Keratinocyte (primary cell): ENCODE data around the gene BOC. TPM values are rescaled to one million over a fixed set of nuclear protein-coding genes. Genes with fewer than 3 reads are reported as not detected.

ENCODE experiments used
- DNase-seq: peaks from one replicate; pipeline ENCODE4 v3.0.0-alpha.2; 2011; ENCODE audit warnings: low read depth, missing footprints, low spot score
- FAIRE-seq: peaks from 2 replicates; lab custom pipeline; 2011; peaks lifted over from hg19 to GRCh38; lab: Jason Lieb, UNC
- H2AFZ ChIP-seq: 2 replicates; pipeline ENCODE4 v1.6.0; 2012; ENCODE audit warnings: low read length, control low read depth, inconsistent platforms; ENCODE audit not compliant: control insufficient read depth
- H3K27ac ChIP-seq: 2 replicates; pipeline ENCODE4 v1.5.1; 2011; ENCODE audit warnings: low read length; ENCODE audit not compliant: control insufficient read depth, insufficient read depth
- H3K27me3 ChIP-seq: 3 replicates; pipeline ENCODE4 v1.6.0; 2011; ENCODE audit warnings: low read length; ENCODE audit not compliant: control insufficient read depth, insufficient read depth; ENCODE audit errors: extremely low read depth
- H3K36me3 ChIP-seq, 2 experiments: 2 replicates in 1 of 2; 3 replicates in 1 of 2; pipeline ENCODE4 v1.5.1; 2011; ENCODE audit warnings: low read length in 2 of 2, mild to moderate bottlenecking in 1 of 2; ENCODE audit not compliant: control insufficient read depth in 2 of 2, insufficient read depth in 2 of 2; ENCODE audit errors: extremely low read depth in 1 of 2
- H3K4me1 ChIP-seq: 3 replicates; pipeline ENCODE4 v1.5.1; 2011; ENCODE audit warnings: low read length; ENCODE audit not compliant: control insufficient read depth, insufficient read depth; ENCODE audit errors: extremely low read depth
- H3K4me2 ChIP-seq: 3 replicates; pipeline ENCODE4 v1.6.0; 2011; ENCODE audit warnings: low read depth, low read length; ENCODE audit not compliant: control insufficient read depth, insufficient read depth; ENCODE audit errors: extremely low read depth
- H3K4me3 ChIP-seq, 3 experiments: fragments of 200-600 bp in 1 of 3; sonication (generic) in 1 of 3; 2 replicates in 2 of 3; 3 replicates in 1 of 3; pipeline ENCODE4 v1.5.1; 2011 to 2016; ENCODE audit warnings: low read length in 3 of 3, mild to moderate bottlenecking in 3 of 3, control low read depth in 2 of 3, inconsistent platforms in 1 of 3, low read depth in 1 of 3, mixed read lengths in 1 of 3, mixed run types in 1 of 3, moderate library complexity in 1 of 3; ENCODE audit not compliant: control insufficient read depth in 2 of 3, insufficient read depth in 2 of 3; ENCODE audit errors: extremely low read depth in 1 of 3
- H3K79me2 ChIP-seq: 2 replicates; pipeline ENCODE4 v1.6.0; 2012; ENCODE audit warnings: low read length; ENCODE audit not compliant: control insufficient read depth, insufficient read depth
- H3K9ac ChIP-seq: 3 replicates; pipeline ENCODE4 v1.6.0; 2011; ENCODE audit warnings: low read length; ENCODE audit not compliant: control insufficient read depth, insufficient read depth; ENCODE audit errors: extremely low read depth
- H3K9me1 ChIP-seq: 3 replicates; pipeline ENCODE4 v1.6.0; 2011; ENCODE audit warnings: low read length; ENCODE audit not compliant: control insufficient read depth, insufficient read depth; ENCODE audit errors: extremely low read depth
- H3K9me3 ChIP-seq: 2 replicates; pipeline ENCODE4 v1.5.1; 2012; ENCODE audit warnings: low read depth, low read length; ENCODE audit not compliant: control insufficient read depth
- H4K20me1 ChIP-seq: 3 replicates; pipeline ENCODE4 v1.6.0; 2011; ENCODE audit warnings: low read length; ENCODE audit not compliant: control insufficient read depth, insufficient read depth; ENCODE audit errors: extremely low read depth
- EZH2 ChIP-seq: IDR thresholded peaks from one replicate; pipeline ENCODE4 v1.6.1; 2012; ENCODE audit warnings: inconsistent platforms, mild to moderate bottlenecking, low read length, moderate library complexity
- dilution Hi-C: fragments of 300-500 bp; cut with MboI; formaldehyde crosslinking; loops from one replicate; pipeline ENCODE4 v1.7.0; 2020; ENCODE audit warnings: low sequenced_read_pairs; ENCODE audit not compliant: extremely low pct_ligation_motif_present
- polyA plus RNA-seq, 5 experiments: library from polyadenylated mRNA; depleted of rRNA in 3 of 5; stranded (reverse) in 3 of 5; stranded (forward) in 1 of 5; unstranded in 1 of 5; fragments of >200 nt; gene quantifications; 1 replicate in 1 of 5; 2 replicates in 3 of 5; 3 replicates in 1 of 5; pipeline versions ENCODE4 v1.2.1 to v1.2.3, GENCODE V29; 2011 to 2012; ENCODE audit warnings: missing spikeins in 2 of 5, low read depth in 1 of 5, low replicate concordance in 1 of 5
- TF ChIP-seq, protein P1 (sequence below), 3 experiments: IDR thresholded peaks in 1 of 3; conservative IDR thresholded peaks in 1 of 3; optimal IDR thresholded peaks in 1 of 3; 2 replicates in 2 of 3; 3 replicates in 1 of 3; pipeline versions ENCODE3 to v1.5.1; 2011; ENCODE audit warnings: low read length in 3 of 3, mild to moderate bottlenecking in 3 of 3, moderate library complexity in 2 of 3, control low read depth in 1 of 3, inconsistent platforms in 1 of 3; ENCODE audit not compliant: insufficient read depth in 2 of 3; ENCODE audit errors: extremely low read depth in 1 of 3

The BOC gene
- polyA plus RNA-seq, 1 donor (not counting 4 experiments of a cell fraction or from before 2014, with no cell fraction given): 11.2 TPM

DNA sequence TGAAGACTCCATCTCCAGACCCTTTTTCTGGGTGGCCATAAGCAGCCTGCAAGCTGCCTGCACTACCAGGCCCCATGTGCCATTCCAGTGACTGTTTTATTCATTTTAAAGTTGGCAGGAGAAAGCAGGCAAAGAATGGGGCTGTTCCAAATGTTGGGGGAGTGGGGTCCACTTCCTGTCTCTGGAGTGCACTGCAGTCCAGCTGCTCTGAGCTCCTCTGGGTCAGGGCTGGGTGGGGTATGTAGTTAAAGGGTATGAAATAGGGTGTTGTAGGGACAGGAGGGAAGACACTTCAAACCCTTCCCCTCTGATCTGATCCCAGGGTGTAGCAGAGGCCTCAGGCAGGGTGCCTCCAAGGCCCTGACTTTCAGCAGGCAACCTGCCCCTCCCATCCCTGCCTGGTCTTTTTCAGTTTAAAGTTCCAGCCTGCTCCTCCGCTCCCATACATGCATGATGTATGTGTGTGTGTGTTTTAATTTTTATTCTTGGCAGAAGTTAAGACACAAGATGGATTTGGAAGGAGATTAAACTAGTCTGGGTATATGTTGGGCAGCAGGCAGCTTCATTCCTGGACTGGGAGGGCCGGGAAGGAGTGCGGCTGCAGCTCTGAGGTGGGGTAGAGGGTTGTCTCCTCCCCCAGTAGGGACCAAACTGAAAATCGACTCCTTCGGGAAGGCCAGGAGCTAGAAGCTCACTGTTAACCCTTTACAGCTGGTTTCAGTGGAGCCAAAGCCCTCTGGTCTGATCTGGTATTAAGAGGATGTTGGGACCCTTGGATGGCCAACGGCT, 17.3 kb downstream of the BOC start:
- H3K27me3 ChIP-seq: no peaks in the 10 kb centered on the region
- FAIRE-seq: peak; percentile 63
- H3K9ac ChIP-seq: no peak overlapping the region
- peaks cover 40% of the 10 kb centered on the region for H3K4me1 ChIP-seq
- no peak overlapping the region for H3K4me3 ChIP-seq
- DNase-seq: no peak
- H2AFZ ChIP-seq: no peak overlapping the region
- no peaks in the 10 kb centered on the region for H3K36me3 ChIP-seq
- no peak overlapping the region for H3K4me2 ChIP-seq
- H3K9me3 ChIP-seq: no peaks in the 10 kb centered on the region
- TF ChIP-seq, protein P1, sequence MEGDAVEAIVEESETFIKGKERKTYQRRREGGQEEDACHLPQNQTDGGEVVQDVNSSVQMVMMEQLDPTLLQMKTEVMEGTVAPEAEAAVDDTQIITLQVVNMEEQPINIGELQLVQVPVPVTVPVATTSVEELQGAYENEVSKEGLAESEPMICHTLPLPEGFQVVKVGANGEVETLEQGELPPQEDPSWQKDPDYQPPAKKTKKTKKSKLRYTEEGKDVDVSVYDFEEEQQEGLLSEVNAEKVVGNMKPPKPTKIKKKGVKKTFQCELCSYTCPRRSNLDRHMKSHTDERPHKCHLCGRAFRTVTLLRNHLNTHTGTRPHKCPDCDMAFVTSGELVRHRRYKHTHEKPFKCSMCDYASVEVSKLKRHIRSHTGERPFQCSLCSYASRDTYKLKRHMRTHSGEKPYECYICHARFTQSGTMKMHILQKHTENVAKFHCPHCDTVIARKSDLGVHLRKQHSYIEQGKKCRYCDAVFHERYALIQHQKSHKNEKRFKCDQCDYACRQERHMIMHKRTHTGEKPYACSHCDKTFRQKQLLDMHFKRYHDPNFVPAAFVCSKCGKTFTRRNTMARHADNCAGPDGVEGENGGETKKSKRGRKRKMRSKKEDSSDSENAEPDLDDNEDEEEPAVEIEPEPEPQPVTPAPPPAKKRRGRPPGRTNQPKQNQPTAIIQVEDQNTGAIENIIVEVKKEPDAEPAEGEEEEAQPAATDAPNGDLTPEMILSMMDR (optimal IDR thresholded peaks at IDR 0.05 in 1 of 3, IDR thresholded peaks at IDR 0.05 in 1 of 3, conservative IDR thresholded peaks at IDR 0.05 in 1 of 3; ENCODE audit: extremely low read depth in 1 of 3, insufficient read depth in 2 of 3, low read length in 3 of 3): no peak
- no peak for TF ChIP-seq EZH2
- dilution Hi-C loops: no loop called here
- H3K9me1 ChIP-seq: no peaks in the 10 kb centered on the region
- H4K20me1 ChIP-seq: no peaks in the 10 kb centered on the region
- no peaks in the 10 kb centered on the region for H3K79me2 ChIP-seq
- no peak overlapping the region for H3K27ac ChIP-seq

DNA sequence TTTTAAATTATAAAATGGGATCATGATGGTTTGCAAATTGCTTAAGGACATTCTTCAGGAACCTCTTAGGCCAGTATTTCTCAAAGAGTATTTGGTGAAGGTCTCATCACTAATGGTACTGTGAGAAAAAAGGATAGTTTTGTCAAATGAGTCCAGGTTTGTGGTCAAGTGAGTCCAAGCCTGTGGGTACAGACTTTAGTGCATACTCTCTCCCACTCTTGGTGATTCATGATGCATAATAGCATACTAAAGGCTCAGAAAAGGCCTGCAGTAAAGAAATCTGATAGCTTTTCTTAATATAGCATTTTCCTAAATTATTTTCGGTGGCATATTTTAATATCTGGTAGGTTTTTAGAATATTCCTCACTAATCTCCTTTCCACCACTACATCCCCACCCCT, 20.0 kb downstream of the BOC start:
- Histone ChIP-seq H2AFZ (no peak overlapping the region), H3K4me2 (peak overlapping the region; percentile 60), H3K79me2 (no peaks in the 10 kb centered on the region), H3K9me1 (no peaks in the 10 kb centered on the region), H3K27me3 (no peaks in the 10 kb centered on the region), H3K4me3 (no peak overlapping the region), H3K27ac (peak overlapping the region; percentile 90), H3K36me3 (no peaks in the 10 kb centered on the region), H3K4me1 (peaks cover 58% of the 10 kb centered on the region), H4K20me1 (no peaks in the 10 kb centered on the region), H3K9me3 (no peaks in the 10 kb centered on the region), H3K9ac (peak overlapping the region; percentile 50)
- FAIRE-seq (no peak), DNase-seq (no peak)
- dilution Hi-C loops: no loop called here
- TF ChIP-seq EZH2: no peak
- TF ChIP-seq, protein P1 (optimal IDR thresholded peaks at IDR 0.05 in 1 of 3, IDR thresholded peaks at IDR 0.05 in 1 of 3, conservative IDR thresholded peaks at IDR 0.05 in 1 of 3; ENCODE audit: extremely low read depth in 1 of 3, insufficient read depth in 2 of 3, low read length in 3 of 3): no peak
